Islet precursor cell (in vitro differentiated cells): ENCODE data around the gene LST1.

Source experiments
- DNase-seq: peaks from one replicate; pipeline ENCODE4 v3.0.0-alpha.2; 2018

The LST1 gene

DNA sequence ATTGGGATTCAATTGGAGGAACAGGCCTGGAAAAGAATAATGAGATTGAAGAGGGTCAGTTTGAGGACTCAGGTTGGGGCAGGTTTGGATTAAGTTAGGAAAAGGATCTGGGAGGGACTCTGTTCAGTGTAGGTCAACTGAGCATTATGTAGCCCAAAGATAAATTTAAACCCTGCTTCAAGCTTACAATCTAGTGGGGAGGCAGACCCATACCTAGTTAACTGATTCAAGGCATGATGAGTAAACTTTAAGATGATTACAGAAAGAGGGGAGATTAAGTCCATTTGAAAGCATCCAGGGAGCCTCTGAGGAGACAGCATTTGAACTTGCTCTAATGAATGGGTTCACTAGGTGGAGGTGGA lies 25.4 kb upstream of the LST1 start:
- no peak for DNase-seq

GRCh38 chr6:31567531-31568370 lies 18.3 kb upstream of the LST1 start:
- DNase-seq: peak; percentile 83

DNA sequence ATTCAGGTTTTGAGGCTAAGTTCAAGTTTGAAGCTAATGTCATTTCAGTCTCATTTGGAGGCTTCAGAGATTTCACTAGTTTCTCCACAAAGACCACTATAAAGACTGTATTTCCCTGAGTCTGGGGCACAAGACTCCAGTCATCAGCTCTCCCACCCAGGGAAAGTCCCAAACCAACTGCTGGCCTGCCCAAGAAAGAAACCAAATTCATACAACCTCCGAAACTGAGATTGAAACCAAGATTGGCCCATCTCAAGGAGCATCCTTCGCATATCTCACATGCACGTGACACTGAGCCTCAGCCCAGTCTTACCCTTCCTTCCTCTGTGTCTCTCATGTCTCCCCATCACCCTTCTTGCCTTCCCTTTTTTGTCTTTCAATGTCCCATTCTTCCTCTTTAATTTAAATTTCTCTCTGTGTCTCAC lies 17.5 kb upstream of the LST1 start:
- DNase-seq: no peak

- no peak for DNase-seq
These were observed 16.1 kb upstream of the LST1 start for GRCh38 chr6:31569861-31570536.

- no peak for DNase-seq
These were observed 13.8 kb upstream of the LST1 start, which contains the start of gene LTA for GRCh38 chr6:31572041-31572911. Gene LTA (plus strand): TSS chr6:31572289. CDS start chr6:31572743, 454 bp downstream.

DNA sequence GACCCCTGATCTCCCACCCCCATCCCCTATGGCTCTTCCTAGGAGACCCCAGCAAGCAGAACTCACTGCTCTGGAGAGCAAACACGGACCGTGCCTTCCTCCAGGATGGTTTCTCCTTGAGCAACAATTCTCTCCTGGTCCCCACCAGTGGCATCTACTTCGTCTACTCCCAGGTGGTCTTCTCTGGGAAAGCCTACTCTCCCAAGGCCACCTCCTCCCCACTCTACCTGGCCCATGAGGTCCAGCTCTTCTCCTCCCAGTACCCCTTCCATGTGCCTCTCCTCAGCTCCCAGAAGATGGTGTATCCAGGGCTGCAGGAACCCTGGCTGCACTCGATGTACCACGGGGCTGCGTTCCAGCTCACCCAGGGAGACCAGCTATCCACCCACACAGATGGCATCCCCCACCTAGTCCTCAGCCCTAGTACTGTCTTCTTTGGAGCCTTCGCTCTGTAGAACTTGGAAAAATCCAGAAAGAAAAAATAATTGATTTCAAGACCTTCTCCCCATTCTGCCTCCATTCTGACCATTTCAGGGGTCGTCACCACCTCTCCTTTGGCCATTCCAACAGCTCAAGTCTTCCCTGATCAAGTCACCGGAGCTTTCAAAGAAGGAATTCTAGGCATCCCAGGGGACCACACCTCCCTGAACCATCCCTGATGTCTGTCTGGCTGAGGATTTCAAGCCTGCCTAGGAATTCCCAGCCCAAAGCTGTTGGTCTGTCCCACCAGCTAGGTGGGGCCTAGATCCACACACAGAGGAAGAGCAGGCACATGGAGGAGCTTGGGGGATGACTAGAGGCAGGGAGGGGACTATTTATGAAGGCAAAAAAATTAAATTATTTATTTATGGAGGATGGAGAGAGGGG lies 12.6 kb upstream of the LST1 start:
- peak; percentile 86 for DNase-seq

DNA sequence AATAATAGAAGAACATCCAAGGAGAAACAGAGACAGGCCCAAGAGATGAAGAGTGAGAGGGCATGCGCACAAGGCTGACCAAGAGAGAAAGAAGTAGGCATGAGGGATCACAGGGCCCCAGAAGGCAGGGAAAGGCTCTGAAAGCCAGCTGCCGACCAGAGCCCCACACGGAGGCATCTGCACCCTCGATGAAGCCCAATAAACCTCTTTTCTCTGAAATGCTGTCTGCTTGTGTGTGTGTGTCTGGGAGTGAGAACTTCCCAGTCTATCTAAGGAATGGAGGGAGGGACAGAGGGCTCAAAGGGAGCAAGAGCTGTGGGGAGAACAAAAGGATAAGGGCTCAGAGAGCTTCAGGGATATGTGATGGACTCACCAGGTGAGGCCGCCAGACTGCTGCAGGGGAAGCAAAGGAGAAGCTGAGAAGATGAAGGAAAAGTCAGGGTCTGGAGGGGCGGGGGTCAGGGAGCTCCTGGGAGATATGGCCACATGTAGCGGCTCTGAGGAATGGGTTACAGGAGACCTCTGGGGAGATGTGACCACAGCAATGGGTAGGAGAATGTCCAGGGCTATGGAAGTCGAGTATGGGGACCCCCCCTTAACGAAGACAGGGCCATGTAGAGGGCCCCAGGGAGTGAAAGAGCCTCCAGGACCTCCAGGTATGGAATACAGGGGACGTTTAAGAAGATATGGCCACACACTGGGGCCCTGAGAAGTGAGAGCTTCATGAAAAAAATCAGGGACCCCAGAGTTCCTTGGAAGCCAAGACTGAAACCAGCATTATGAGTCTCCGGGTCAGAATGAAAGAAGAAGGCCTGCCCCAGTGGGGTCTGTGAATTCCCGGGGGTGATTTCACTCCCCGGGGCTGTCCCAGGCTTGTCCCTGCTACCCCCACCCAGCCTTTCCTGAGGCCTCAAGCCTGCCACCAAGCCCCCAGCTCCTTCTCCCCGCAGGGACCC lies 11.7 kb upstream of the LST1 start:
- no peak for DNase-seq

GRCh38 chr6:31575335-31575901 lies 10.7 kb upstream of the LST1 start, which contains the start of gene TNF:
Gene TNF (plus strand): TSS chr6:31575565. CDS start chr6:31575742, 177 bp downstream.
- no peak for DNase-seq

- no peak for DNase-seq
These were observed 10.0 kb upstream of the LST1 start for GRCh38 chr6:31575952-31576685.

DNA sequence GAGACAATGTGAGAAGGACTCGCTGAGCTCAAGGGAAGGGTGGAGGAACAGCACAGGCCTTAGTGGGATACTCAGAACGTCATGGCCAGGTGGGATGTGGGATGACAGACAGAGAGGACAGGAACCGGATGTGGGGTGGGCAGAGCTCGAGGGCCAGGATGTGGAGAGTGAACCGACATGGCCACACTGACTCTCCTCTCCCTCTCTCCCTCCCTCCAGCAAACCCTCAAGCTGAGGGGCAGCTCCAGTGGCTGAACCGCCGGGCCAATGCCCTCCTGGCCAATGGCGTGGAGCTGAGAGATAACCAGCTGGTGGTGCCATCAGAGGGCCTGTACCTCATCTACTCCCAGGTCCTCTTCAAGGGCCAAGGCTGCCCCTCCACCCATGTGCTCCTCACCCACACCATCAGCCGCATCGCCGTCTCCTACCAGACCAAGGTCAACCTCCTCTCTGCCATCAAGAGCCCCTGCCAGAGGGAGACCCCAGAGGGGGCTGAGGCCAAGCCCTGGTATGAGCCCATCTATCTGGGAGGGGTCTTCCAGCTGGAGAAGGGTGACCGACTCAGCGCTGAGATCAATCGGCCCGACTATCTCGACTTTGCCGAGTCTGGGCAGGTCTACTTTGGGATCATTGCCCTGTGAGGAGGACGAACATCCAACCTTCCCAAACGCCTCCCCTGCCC lies 9.0 kb upstream of the LST1 start:
- DNase-seq: no peak

- DNase-seq: no peak
These were observed 8.5 kb upstream of the LST1 start for GRCh38 chr6:31577579-31577966.

DNA sequence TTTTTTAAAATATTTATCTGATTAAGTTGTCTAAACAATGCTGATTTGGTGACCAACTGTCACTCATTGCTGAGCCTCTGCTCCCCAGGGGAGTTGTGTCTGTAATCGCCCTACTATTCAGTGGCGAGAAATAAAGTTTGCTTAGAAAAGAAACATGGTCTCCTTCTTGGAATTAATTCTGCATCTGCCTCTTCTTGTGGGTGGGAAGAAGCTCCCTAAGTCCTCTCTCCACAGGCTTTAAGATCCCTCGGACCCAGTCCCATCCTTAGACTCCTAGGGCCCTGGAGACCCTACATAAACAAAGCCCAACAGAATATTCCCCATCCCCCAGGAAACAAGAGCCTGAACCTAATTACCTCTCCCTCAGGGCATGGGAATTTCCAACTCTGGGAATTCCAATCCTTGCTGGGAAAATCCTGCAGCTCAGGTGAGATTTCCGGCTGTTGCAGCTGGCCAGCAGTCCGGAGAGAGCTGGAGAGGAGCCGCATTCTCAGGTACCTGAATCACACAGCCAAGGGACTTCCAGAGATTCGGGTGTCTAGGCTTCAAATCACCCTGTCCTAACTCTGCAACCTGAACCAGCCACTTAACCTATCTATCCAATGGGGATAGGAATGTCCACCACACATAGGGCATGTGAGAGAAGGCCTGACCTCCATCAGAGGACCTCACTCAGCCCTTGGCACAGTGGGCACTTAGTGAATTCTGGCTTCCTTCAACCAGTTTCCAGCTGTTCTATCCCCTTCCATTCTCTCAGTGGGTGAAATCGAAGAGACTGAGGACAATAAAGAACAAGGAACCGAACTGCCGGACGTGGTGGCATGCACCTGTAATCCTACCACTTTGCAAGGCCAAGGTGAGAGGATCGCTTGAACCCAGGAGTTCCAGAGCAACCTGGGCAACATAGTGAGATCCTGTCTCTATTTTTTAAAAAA lies 7.6 kb upstream of the LST1 start:
- peak; percentile 98 for DNase-seq

- no peak for DNase-seq
These were observed 7.0 kb upstream of the LST1 start for GRCh38 chr6:31579119-31579505.

DNA sequence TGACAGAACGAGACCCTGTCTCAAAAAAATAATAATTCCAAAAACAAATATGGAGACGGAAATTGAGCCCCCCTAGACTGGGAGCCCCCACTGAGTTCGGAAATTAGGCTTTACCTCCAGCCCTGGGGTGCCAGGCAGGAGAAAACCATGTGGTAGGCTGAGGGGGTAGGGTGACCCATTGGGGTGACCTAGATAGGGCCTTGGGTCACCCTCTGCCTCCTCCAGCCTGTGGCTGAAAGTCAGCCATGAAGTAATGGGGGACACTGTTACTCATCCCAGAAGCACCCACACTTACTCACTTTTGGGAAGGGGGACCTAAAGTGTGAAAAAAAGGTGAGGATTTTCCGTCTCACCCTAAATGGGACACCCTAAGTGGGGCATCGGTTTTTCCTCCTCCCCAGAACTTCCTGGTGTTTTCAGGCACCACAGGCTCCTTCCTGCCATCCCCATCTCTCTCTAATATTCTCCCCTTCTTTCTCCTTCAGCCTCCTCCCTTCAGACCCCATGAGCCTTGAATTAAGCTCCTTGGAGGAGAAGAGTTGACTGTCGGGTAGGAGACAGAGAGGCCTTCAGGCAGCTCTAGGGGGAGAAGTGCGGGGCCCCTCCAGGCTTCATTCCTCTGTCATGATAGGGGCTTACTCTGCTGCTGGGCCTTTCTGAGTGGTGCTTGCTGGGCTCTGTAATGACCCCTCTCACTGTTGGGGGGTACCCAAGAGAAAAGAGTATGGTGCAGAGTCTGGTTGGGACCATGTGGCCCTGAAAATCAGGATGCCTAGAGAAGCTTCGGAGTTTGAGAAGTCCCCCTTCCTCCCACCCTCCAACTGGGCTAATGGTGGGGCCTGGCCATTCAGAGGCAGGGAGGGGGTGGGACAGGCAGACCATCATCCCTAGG lies 6.3 kb upstream of the LST1 start:
- DNase-seq: no peak

- DNase-seq: no peak
These were observed 5.7 kb upstream of the LST1 start for GRCh38 chr6:31580438-31580740.

DNA sequence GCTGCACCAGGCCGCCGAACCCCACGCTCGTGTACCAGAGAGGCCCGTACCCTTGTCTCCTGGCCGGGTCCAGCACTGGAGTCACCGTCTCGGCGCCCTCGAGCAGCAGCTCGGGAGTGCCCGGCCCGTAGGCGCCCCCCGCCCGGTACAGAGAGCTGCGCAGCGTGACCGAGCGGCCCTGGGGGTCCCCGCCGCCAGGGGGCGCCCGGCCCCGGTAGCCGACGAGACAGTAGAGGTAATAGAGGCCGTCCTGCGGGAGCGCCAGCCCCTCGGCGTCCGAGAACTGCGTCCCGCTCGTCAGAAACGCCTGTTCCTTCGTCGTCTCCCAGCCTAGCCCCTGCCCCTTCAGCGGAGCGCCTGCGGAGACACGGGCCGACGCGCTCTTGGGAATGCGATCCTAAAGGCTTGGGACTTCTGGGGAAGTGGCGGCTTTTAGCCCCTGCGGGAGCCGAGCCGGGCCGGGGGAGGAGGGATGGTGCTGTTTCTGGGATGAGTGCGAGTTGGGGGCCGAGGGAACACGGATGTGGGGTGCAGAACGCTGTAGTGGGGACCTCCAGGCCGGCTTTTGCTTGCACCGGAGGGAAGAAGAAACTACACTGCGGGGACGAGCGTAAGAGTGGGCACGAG lies 5.2 kb upstream of the LST1 start:
- DNase-seq: peak; percentile 95
